ENCODE data around the gene MAP3K4. TPM values are rescaled to one million over a fixed set of nuclear protein-coding genes. Genes with fewer than 3 reads are reported as not detected.
A peak's percentile ranks its signal among the peaks of the same experiment; 100 is the strongest.

Gene MAP3K4
- total and polyA plus RNA-seq, 2 of the 4 experiments (the other 2 are of a cell fraction) = 11.5 to 20.4 TPM

- no peak for TF ChIP-seq ELK1 (IDR thresholded peaks at IDR 0.05; ENCODE audit: borderline replicate concordance, low read depth, low read length)
- TF ChIP-seq MAZ (IDR thresholded peaks at IDR 0.05; ENCODE audit: borderline replicate concordance, low read depth, low read length) = no peak
- no peak for TF ChIP-seq BHLHE40 (IDR thresholded peaks at IDR 0.05; ENCODE audit: low read depth, low read length)
Measured at GRCh38 chr6:161139304-161139765, 147.8 kb downstream of the MAP3K4 start (continued).

GRCh38 chr6:161139766-161140553, 148.4 kb downstream of the MAP3K4 start:
- Histone ChIP-seq H3K18ac (ENCODE audit: low read depth, low read length) (no peak overlapping the region), H2AK9ac (replicated peaks; ENCODE audit: low read depth, low read length, poor library complexity) (no peak overlapping the region), H4K5ac (ENCODE audit: low read depth, low read length) (no peak overlapping the region), H2BK120ac (ENCODE audit: low read depth, low read length) (no peak overlapping the region), H3K14ac (replicated peaks; ENCODE audit: low read depth, low read length) (no peak overlapping the region), H4K8ac (ENCODE audit: low read depth in 2 of 2, low read length in 2 of 2) (no peak overlapping the region), H3K4me1 (ENCODE audit: control insufficient read depth, insufficient read depth, low read length) (0 out of 2 replicates have a peak, but pooled peaks cover 1% of the 10 kb centered on the region), H3K79me1 (ENCODE audit: low read depth in 1 of 2, low read length in 2 of 2) (no peaks in the 10 kb centered on the region), H2BK20ac (ENCODE audit: low read depth, low read length) (no peak overlapping the region), H4K91ac (ENCODE audit: insufficient read depth, low read depth, low read length) (no peak overlapping the region), H2BK5ac (ENCODE audit: low read depth, low read length, poor library complexity, severe bottlenecking) (no peak overlapping the region), H3K4ac (ENCODE audit: low read depth, low read length) (no peak overlapping the region), H3K9ac (ENCODE audit: low read depth, low read length) (no peak overlapping the region), H2AFZ (replicated peaks; ENCODE audit: low read length, poor library complexity) (no peak overlapping the region), H3K9me1 (ENCODE audit: insufficient read depth, low read length) (peaks cover 9% of the 10 kb centered on the region; the same call in 1 of the 2 replicates), H3K27me3 (ENCODE audit: control insufficient read depth, insufficient read depth, low read length) (no peaks in the 10 kb centered on the region), H2AK5ac (ENCODE audit: low read depth, low read length) (no peak overlapping the region), H3K27ac (ENCODE audit: insufficient read depth, low read length) (no peak overlapping the region), H3K56ac (ENCODE audit: extremely low read depth, insufficient read depth, low read length) (no peak overlapping the region), H3K23ac (ENCODE audit: low read depth, low read length) (no peak overlapping the region), H3K36me3 (ENCODE audit: control insufficient read depth, insufficient read depth, low read length) (peaks cover 12% of the 10 kb centered on the region), H2BK15ac (ENCODE audit: low read depth, low read length) (no peak overlapping the region), H3K4me3 (ENCODE audit: insufficient read depth, low read depth, low read length) (no peak overlapping the region), H4K20me1 (ENCODE audit: insufficient read depth, low read length) (no peaks in the 10 kb centered on the region; the same call in 1 of the 2 replicates), H3K4me2 (ENCODE audit: low read depth, low read length) (no peak overlapping the region), H3K9me3 (ENCODE audit: control insufficient read depth, insufficient read depth, low read length) (no peaks in the 10 kb centered on the region)
- DNase-seq (peak; percentile 42), ATAC-seq (ENCODE audit: low read depth) (no peak; the same call in 1 of the 2 replicates)
- 93% methylated on average over 11 of the region's 28 CpGs; no CpG with 5 or more reads in 1 of the 2 experiments for WGBS, 2 experiments (ENCODE audit: extremely low coverage in 2 of 2, insufficient read length in 1 of 2)
- TF ChIP-seq RAD21 (IDR thresholded peaks at IDR 0.05; ENCODE audit: low read length) = 0 out of 2 replicates have a peak, but pooled peaks have one; percentile 6
- no peak for TF ChIP-seq ELK1 (IDR thresholded peaks at IDR 0.05; ENCODE audit: borderline replicate concordance, low read depth, low read length)
- TF ChIP-seq CTCF (conservative IDR thresholded peaks at IDR 0.05; ENCODE audit: low read depth, low read length) = no peak
- TF ChIP-seq FOS (IDR thresholded peaks at IDR 0.05; ENCODE audit: low read depth, low read length) = no peak
- no peak for TF ChIP-seq POLR2A (IDR thresholded peaks at IDR 0.05; ENCODE audit: low read depth, low read length)
- TF ChIP-seq BHLHE40 (IDR thresholded peaks at IDR 0.05; ENCODE audit: low read depth, low read length) = peak; percentile 22; the same call in 1 of the 2 replicates
- no TSS peak for BruUV-seq (replicated peaks)
- dilution Hi-C loops (cut with HindIII; ENCODE audit: low sequenced_read_pairs, unreplicated experiment) = no loop called here
- in situ Hi-C loops (cut with MboI; ENCODE audit: low sequenced_read_pairs) = loop anchor here (10.0 kb wide), 1 partner anchor 235 kb away; no protein-coding TSS in a partner anchor
- intact Hi-C loops (cut with micrococcal nuclease) = no loop called here
- ChIA-PET CTCF (no interaction called here), POLR2A (ENCODE audit: unreplicated experiment) (no interaction called here)
